H1 (cell line): ENCODE results near the gene CACNA2D3. TPM values are rescaled to one million over a fixed set of nuclear protein-coding genes. Genes with fewer than 3 reads are reported as not detected.

ENCODE experiments used
- CTCF ChIA-PET: fragments of 300-600 bp; sonication (Branson Sonifier 250); formaldehyde crosslinking; loops from one replicate; lab custom pipeline; 2021; ENCODE audit not compliant: partially characterized antibody; lab: Charles Lee
- POLR2A ChIA-PET: fragments of 300-600 bp; sonication (Branson Sonifier 250); formaldehyde crosslinking; loops from one replicate; lab custom pipeline; 2021; ENCODE audit warnings: inconsistent platforms; ENCODE audit not compliant: partially characterized antibody; lab: Charles Lee
- DNase-seq, 2 experiments: peaks; one replicate each; pipeline versions ENCODE4 v3.0.0 to v3.0.0-alpha.2; 2010 to 2022; ENCODE audit warnings: low spot score in 2 of 2, low read depth in 1 of 2, mixed read lengths in 1 of 2
- FAIRE-seq: peaks from 2 replicates; lab custom pipeline; 2011; peaks lifted over from hg19 to GRCh38; lab: Jason Lieb, UNC
- H2AFZ ChIP-seq: 2 replicates; pipeline ENCODE4 v1.8.1; 2012; ENCODE audit warnings: low read length, inconsistent platforms
- H2AK5ac ChIP-seq: 2 replicates; pipeline ENCODE4 v1.6.1; 2013; ENCODE audit warnings: low read depth, low read length
- H2BK120ac ChIP-seq: replicated peaks from 2 replicates; pipeline ENCODE3; 2013; ENCODE audit warnings: low read depth, low read length, inconsistent platforms
- H2BK12ac ChIP-seq: 2 replicates; pipeline ENCODE4 v1.6.1; 2013; ENCODE audit warnings: low read depth, low read length
- H2BK15ac ChIP-seq: 2 replicates; pipeline ENCODE4 v1.6.1; 2013; ENCODE audit warnings: low read length
- H2BK20ac ChIP-seq: 2 replicates; pipeline ENCODE4 v1.6.1; 2013; ENCODE audit warnings: low read length
- H2BK5ac ChIP-seq: 2 replicates; pipeline ENCODE4 v1.6.1; 2013; ENCODE audit warnings: low read depth, low read length
- H3K14ac ChIP-seq: 2 replicates; pipeline ENCODE4 v1.6.1; 2013; ENCODE audit warnings: inconsistent platforms; ENCODE audit not compliant: insufficient read length
- H3K18ac ChIP-seq: 2 replicates; pipeline ENCODE4 v1.6.1; 2013; ENCODE audit warnings: low read length; ENCODE audit errors: extremely low read depth
- H3K23ac ChIP-seq: 2 replicates; pipeline ENCODE4 v1.6.1; 2013; ENCODE audit warnings: inconsistent platforms; ENCODE audit not compliant: insufficient read length
- H3K23me2 ChIP-seq: 2 replicates; pipeline ENCODE4 v1.6.1; 2013; ENCODE audit warnings: low read depth, low read length
- H3K27ac ChIP-seq: 2 replicates; pipeline ENCODE4 v1.6.1; 2011; ENCODE audit warnings: low read depth, low read length, inconsistent platforms
- H3K27me3 ChIP-seq, 4 experiments: replicated peaks in 1 of 4; 1 replicate in 1 of 4; 2 replicates in 3 of 4; pipeline versions ENCODE4 v1.6.1 to v1.8.1; 2011 to 2013; ENCODE audit warnings: low read length in 3 of 4, mild to moderate bottlenecking in 3 of 4, inconsistent platforms in 2 of 4, mixed read lengths in 2 of 4, moderate library complexity in 1 of 4; ENCODE audit not compliant: control insufficient read depth in 3 of 4, insufficient read depth in 3 of 4; ENCODE audit errors: extremely low read depth in 1 of 4
- H3K36me3 ChIP-seq, 4 experiments: 2 replicates each; pipeline versions ENCODE4 v1.6.1 to v1.8.1; 2011 to 2013; ENCODE audit warnings: mild to moderate bottlenecking in 4 of 4, low read length in 3 of 4, moderate library complexity in 2 of 4, control low read depth in 1 of 4, inconsistent platforms in 1 of 4; ENCODE audit not compliant: insufficient read depth in 4 of 4, control insufficient read depth in 2 of 4
- H3K4ac ChIP-seq: replicated peaks from 2 replicates; pipeline ENCODE3; 2013; ENCODE audit warnings: low read length, low read depth, mixed read lengths, inconsistent platforms; ENCODE audit not compliant: insufficient read length
- H3K4me1 ChIP-seq, 4 experiments: replicated peaks in 1 of 4; 1 replicate in 1 of 4; 2 replicates in 3 of 4; pipeline versions ENCODE4 v1.6.1 to v1.8.1; 2011 to 2013; ENCODE audit warnings: low read length in 3 of 4, inconsistent platforms in 2 of 4, mixed read lengths in 1 of 4; ENCODE audit not compliant: insufficient read depth in 4 of 4, control insufficient read depth in 3 of 4
- H3K4me2 ChIP-seq, 2 experiments: 2 replicates each; pipeline versions ENCODE4 v1.6.1 to v1.8.1; 2011 to 2013; ENCODE audit warnings: low read depth in 2 of 2, low read length in 2 of 2, control low read depth in 1 of 2, inconsistent platforms in 1 of 2, mild to moderate bottlenecking in 1 of 2; ENCODE audit not compliant: insufficient read depth in 1 of 2
- H3K4me3 ChIP-seq, 4 experiments: fragments of 200-600, 300-600 bp in 1 of 4; sonication (generic), shearing (Covaris generic), sonication (Bioruptor Twin) in 1 of 4; 2 replicates each; pipeline versions ENCODE4 v1.5.1 to v1.8.1; 2011 to 2016; ENCODE audit warnings: low read length in 4 of 4, low read depth in 3 of 4, control low read depth in 2 of 4, inconsistent platforms in 2 of 4, mild to moderate bottlenecking in 2 of 4, mixed read lengths in 1 of 4, moderate library complexity in 1 of 4; ENCODE audit not compliant: insufficient read depth in 2 of 4; ENCODE audit errors: extremely low read depth in 1 of 4
- H3K56ac ChIP-seq: replicated peaks from 2 replicates; pipeline ENCODE3; 2013; ENCODE audit warnings: low read depth, mild to moderate bottlenecking, mixed read lengths, low read length, inconsistent platforms; ENCODE audit not compliant: insufficient read length
- H3K79me1 ChIP-seq: 2 replicates; pipeline ENCODE4 v1.6.1; 2013; ENCODE audit warnings: low read depth, low read length, control low read depth
- H3K79me2 ChIP-seq, 2 experiments: 2 replicates each; pipeline versions ENCODE4 v1.6.1 to v1.8.1; 2012 to 2013; ENCODE audit warnings: low read length in 2 of 2, mild to moderate bottlenecking in 2 of 2, inconsistent platforms in 1 of 2; ENCODE audit not compliant: insufficient read depth in 2 of 2, control insufficient read depth in 1 of 2
- H3K9ac ChIP-seq, 4 experiments: replicated peaks in 1 of 4; 1 replicate in 1 of 4; 2 replicates in 3 of 4; pipeline versions ENCODE4 v1.6.1 to v1.8.1; 2011 to 2013; ENCODE audit warnings: low read depth in 3 of 4, low read length in 3 of 4, control low read depth in 2 of 4, mild to moderate bottlenecking in 2 of 4, moderate library complexity in 2 of 4, inconsistent platforms in 1 of 4; ENCODE audit errors: extremely low read depth in 1 of 4
- H3K9me3 ChIP-seq, 2 experiments: 2 replicates each; pipeline versions ENCODE4 v1.6.1 to v1.8.1; 2012 to 2013; ENCODE audit warnings: mild to moderate bottlenecking in 2 of 2, moderate library complexity in 2 of 2, control low read depth in 1 of 2, inconsistent platforms in 1 of 2, low read depth in 1 of 2, low read length in 1 of 2, mixed read lengths in 1 of 2; ENCODE audit not compliant: insufficient read depth in 2 of 2
- H4K20me1 ChIP-seq, 2 experiments: replicated peaks in 1 of 2; 2 replicates each; pipeline versions ENCODE3 to v1.8.1; 2011 to 2013; ENCODE audit warnings: inconsistent platforms in 2 of 2, low read length in 2 of 2, mild to moderate bottlenecking in 1 of 2; ENCODE audit not compliant: insufficient read depth in 2 of 2, control insufficient read depth in 1 of 2
- H4K5ac ChIP-seq: 2 replicates; pipeline ENCODE4 v1.6.1; 2013; ENCODE audit warnings: low read length, low read depth, mixed read lengths, inconsistent platforms; ENCODE audit not compliant: insufficient read length
- H4K8ac ChIP-seq: 2 replicates; pipeline ENCODE4 v1.8.0; 2013; ENCODE audit warnings: mild to moderate bottlenecking, moderate library complexity, low read length, inconsistent platforms; ENCODE audit not compliant: insufficient read depth; ENCODE audit errors: extremely low read depth
- H4K91ac ChIP-seq: replicated peaks from 2 replicates; pipeline ENCODE3; 2013; ENCODE audit warnings: low read length, mixed read lengths, inconsistent platforms; ENCODE audit not compliant: insufficient read length
- BACH1 ChIP-seq: IDR thresholded peaks from 2 replicates; pipeline ENCODE4 v1.6.1; 2012; ENCODE audit warnings: low read length, improper control_type of control experiment
- CREB1 ChIP-seq: IDR thresholded peaks from 2 replicates; pipeline ENCODE4 v1.6.1; 2012; ENCODE audit warnings: inconsistent platforms
- KDM5A ChIP-seq: fragments of 200-600 bp; IDR thresholded peaks from 2 replicates; pipeline ENCODE4 v1.7.1; 2012; ENCODE audit warnings: mild to moderate bottlenecking, low read length, inconsistent platforms, mixed read lengths
- MAFK ChIP-seq: IDR thresholded peaks from 2 replicates; pipeline ENCODE4 v1.6.1; 2012; ENCODE audit warnings: low read depth, mild to moderate bottlenecking, improper control_type of control experiment, low read length
- SIN3A ChIP-seq, 2 experiments: IDR thresholded peaks in 1 of 2; conservative IDR thresholded peaks in 1 of 2; 2 replicates each; pipeline ENCODE4 v1.6.1; 2011 to 2012; ENCODE audit warnings: low read length in 2 of 2, improper control_type of control experiment in 1 of 2, low read depth in 1 of 2, mild to moderate bottlenecking in 1 of 2
- SIRT6 ChIP-seq: IDR thresholded peaks from one replicate; pipeline ENCODE4 v1.7.1; 2012; ENCODE audit warnings: low read length, inconsistent platforms
- WGBS, 2 experiments: shearing (Covaris generic) in 1 of 2; methylation state at CpG; one replicate each; pipeline versions ENCODE4 v1.1.6 to v1.1.7; 2013 to 2015; ENCODE audit warnings: low lambda C conversion rate in 2 of 2, mixed read lengths in 2 of 2, inconsistent platforms in 1 of 2, low coverage in 1 of 2, missing lambda C conversion rate in 1 of 2; ENCODE audit not compliant: insufficient replicate concordance in 2 of 2, insufficient coverage in 1 of 2, insufficient read length in 1 of 2; ENCODE audit errors: extremely low coverage in 1 of 2, missing lambda C conversion rate in 1 of 2; 5-methylcytosine and 5-hydroxymethylcytosine counted together
- polyA plus RNA-seq, 7 experiments: library from polyadenylated mRNA; depleted of rRNA in 3 of 7; stranded (reverse) in 5 of 7; unstranded in 2 of 7; fragments of >200 nt in 5 of 7; fragments of 200-250 nt in 2 of 7; gene quantifications; 1 replicate in 5 of 7; 2 replicates in 1 of 7; 4 replicates in 1 of 7; pipeline versions ENCODE4 v1.2.1 to v1.2.3, GENCODE V29; 2011 to 2013; ENCODE audit warnings: missing spikeins in 2 of 7, mixed read lengths in 2 of 7
- total RNA-seq: library from RNA; stranded (reverse); fragmentation: NEBNext Ultra II Directional; extraction: Animal tissue kit (Norgen Biotek cat#: 25700); gene quantifications from 2 replicates; pipeline ENCODE4 v1.2.1, GENCODE V29; 2021

The CACNA2D3 gene
- total and polyA plus RNA-seq, 2 of the 8 experiments (the other 6 are each of a cell fraction or from before 2014, with no cell fraction given) = 1.5 to 1.8 TPM

- Histone ChIP-seq H2BK15ac (no peak overlapping the region), H3K4me3 (no peak overlapping the region), H4K5ac (no peak overlapping the region), H4K20me1 (no peaks in the 10 kb centered on the region), H3K56ac (no peak overlapping the region), H4K91ac (no peak overlapping the region), H3K18ac (no peak overlapping the region), H3K27ac (no peak overlapping the region), H2BK12ac (no peak overlapping the region), H2BK120ac (no peak overlapping the region), H3K4me1 (no peaks in the 10 kb centered on the region), H3K9me3 (no peaks in the 10 kb centered on the region), H3K4ac (no peak overlapping the region), H3K9ac (no peak overlapping the region), H3K27me3 (no peaks in the 10 kb centered on the region), H2BK5ac (no peak overlapping the region), H3K14ac (no peak overlapping the region), H2BK20ac (no peak overlapping the region), H3K4me2 (no peak overlapping the region), H3K23me2 (peaks cover 2% of the 10 kb centered on the region; the same call in 1 of the 2 replicates), H3K23ac (no peak overlapping the region), H2AFZ (no peak overlapping the region), H3K79me1 (no peaks in the 10 kb centered on the region), H3K36me3 (no peaks in the 10 kb centered on the region), H2AK5ac (no peak overlapping the region), H4K8ac (no peak overlapping the region), H3K79me2 (no peaks in the 10 kb centered on the region)
- DNase-seq (no peak), FAIRE-seq (no peak)
- ChIA-PET CTCF (interaction anchor here (0.6 to 0.7 kb wide), 2 partner anchors 108 to 112 kb away, joined by 3 read pairs; no protein-coding TSS in a partner anchor), POLR2A (no interaction called here)
- WGBS, 2 experiments = 92% methylated on average over 3 of the region's 3 CpGs; no CpG with 5 or more reads in 1 of the 2 experiments
- TF ChIP-seq SIRT6 (no peak), KDM5A (no peak), BACH1 (no peak), SIN3A (conservative IDR thresholded peaks at IDR 0.05 in 1 of 2, IDR thresholded peaks at IDR 0.05 in 1 of 2; ENCODE audit: low read depth in 1 of 2, low read length in 2 of 2) (no peak), CREB1 (no peak), MAFK (no peak)
Observed at GRCh38 chr3:54251705-54252104, 129.4 kb downstream of the CACNA2D3 start.
